ENCODE data around the gene UNC119B. TPM values are rescaled to one million over a fixed set of nuclear protein-coding genes. Genes with fewer than 3 reads are reported as not detected.

The UNC119B gene
- total RNA-seq, 3 donors from 2014 or later, result 19.2 to 24.0 (median 22.0) TPM

DNA sequence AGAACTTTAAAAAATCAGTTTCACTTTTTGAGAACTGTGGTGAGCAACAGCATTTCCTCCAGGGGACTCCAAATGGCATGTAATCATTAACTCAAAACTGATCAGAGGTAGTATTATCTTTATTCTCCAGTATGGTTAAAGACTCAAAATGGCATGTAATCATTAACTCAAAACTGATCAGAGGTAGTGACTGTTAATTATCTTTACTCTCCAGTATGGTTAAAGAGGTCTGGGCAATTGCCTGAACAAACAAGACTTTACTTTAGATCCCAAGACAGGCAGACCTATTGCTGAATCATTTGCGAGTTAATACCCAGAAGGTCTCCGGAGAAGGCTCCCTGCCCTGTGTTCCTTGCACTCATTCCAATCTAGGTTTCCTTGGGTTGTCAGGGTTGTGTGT, 8.8 kb downstream of the UNC119B start:
- Histone ChIP-seq H3K27me3 (no peaks in the 10 kb centered on the region), H3K27ac (no peak overlapping the region), H3K36me3 (peaks cover 9% of the 10 kb centered on the region), H3K4me3 (no peak overlapping the region), H3K4me1 (no peaks in the 10 kb centered on the region), H3K9me3 (no peaks in the 10 kb centered on the region)
- DNase-seq (ENCODE audit: low spot score in 2 of 2), result no peak
- TF ChIP-seq POLR2AphosphoS5 (IDR thresholded peaks at IDR 0.05), result no peak
- no peak for TF ChIP-seq POLR2A (IDR thresholded peaks at IDR 0.05)
- TF ChIP-seq CTCF (IDR thresholded peaks at IDR 0.05), result no peak
- intact Hi-C loops (cut with DNase I; ENCODE audit: low total_unique reads), result no loop called here

GRCh38 chr12:120719496-120720233, 9.4 kb downstream of the UNC119B start:
- TF ChIP-seq POLR2A (IDR thresholded peaks at IDR 0.05), result no peak
- no peak for TF ChIP-seq POLR2AphosphoS5 (IDR thresholded peaks at IDR 0.05)
- no peak for TF ChIP-seq CTCF (IDR thresholded peaks at IDR 0.05)
- Histone ChIP-seq H3K4me3 (no peak overlapping the region), H3K27ac (no peak overlapping the region), H3K4me1 (no peaks in the 10 kb centered on the region), H3K27me3 (no peaks in the 10 kb centered on the region), H3K36me3 (peaks cover 9% of the 10 kb centered on the region), H3K9me3 (no peaks in the 10 kb centered on the region)
- no peak for DNase-seq (ENCODE audit: low spot score in 2 of 2)
- intact Hi-C loops (cut with DNase I; ENCODE audit: low total_unique reads), result no loop called here

GRCh38 chr12:120720234-120720986, 10.2 kb downstream of the UNC119B start:
- intact Hi-C loops (cut with DNase I; ENCODE audit: low total_unique reads), result no loop called here
- DNase-seq (ENCODE audit: low spot score in 2 of 2), result no peak
- no peaks in the 10 kb centered on the region for H3K27me3 ChIP-seq
- TF ChIP-seq POLR2AphosphoS5 (IDR thresholded peaks at IDR 0.05) (no peak), CTCF (IDR thresholded peaks at IDR 0.05) (no peak), POLR2A (IDR thresholded peaks at IDR 0.05) (no peak)
- H3K9me3 ChIP-seq, result no peaks in the 10 kb centered on the region
- peaks cover 9% of the 10 kb centered on the region for H3K36me3 ChIP-seq
- no peak overlapping the region for H3K4me3 ChIP-seq
- H3K27ac ChIP-seq, result peak overlapping the region in 1 of 2 donors; percentile 16
- no peaks in the 10 kb centered on the region for H3K4me1 ChIP-seq

GRCh38 chr12:120720987-120721801, 10.9 kb downstream of the UNC119B start:
- TF ChIP-seq POLR2AphosphoS5 (IDR thresholded peaks at IDR 0.05), result no peak
- no peak for TF ChIP-seq POLR2A (IDR thresholded peaks at IDR 0.05)
- no peak for TF ChIP-seq CTCF (IDR thresholded peaks at IDR 0.05)
- Histone ChIP-seq H3K27ac (peak overlapping the region in 1 of 2 donors; percentile 13), H3K4me1 (peaks cover 0 to 2% of the 10 kb centered on the region in 2 donors), H3K9me3 (no peaks in the 10 kb centered on the region), H3K4me3 (no peak overlapping the region), H3K36me3 (peaks cover 9% of the 10 kb centered on the region), H3K27me3 (no peaks in the 10 kb centered on the region)
- intact Hi-C loops (cut with DNase I; ENCODE audit: low total_unique reads), result no loop called here
- no peak for DNase-seq (ENCODE audit: low spot score in 2 of 2)
